GM23338 (cell line): ENCODE data around the gene AXL. TPM values are rescaled to one million over a fixed set of nuclear protein-coding genes. Genes with fewer than 3 reads are reported as not detected.

Experiments
- ATAC-seq: fragments of 200-7000 bp; cut with Tn5 transposase; 3 replicates; pipeline ENCODE4 v1.9.1; 2020
- DNase-seq: peaks from one replicate; pipeline ENCODE4 v3.0.0-alpha.2; 2015; ENCODE audit warnings: low spot score
- H2AFZ ChIP-seq: fragments of 200-600 bp; sonication (generic); 2 replicates; pipeline ENCODE4 v1.8.0; 2016; ENCODE audit warnings: antibody characterized with exemption, mild to moderate bottlenecking, moderate library complexity
- H3F3A ChIP-seq: fragments of 200-600 bp; sonication (generic); replicated peaks from 2 replicates; pipeline ENCODE4 v1.8.0; 2017; ENCODE audit warnings: antibody characterized with exemption, mixed run types, low read depth
- H3K27ac ChIP-seq: fragments of 200-600 bp; sonication (generic); 2 replicates; pipeline ENCODE4 v1.6.1; 2016; ENCODE audit warnings: low read depth
- H3K27me3 ChIP-seq: fragments of 200-600 bp; sonication (generic); 2 replicates; pipeline ENCODE4 v1.8.0; 2016; ENCODE audit warnings: mild to moderate bottlenecking, mixed run types, moderate library complexity; ENCODE audit not compliant: insufficient read depth
- H3K36me3 ChIP-seq: fragments of 200-600 bp; sonication (generic); 2 replicates; pipeline ENCODE4 v1.8.0; 2016; ENCODE audit warnings: mild to moderate bottlenecking; ENCODE audit not compliant: insufficient read depth
- H3K4me1 ChIP-seq: fragments of 200-600 bp; sonication (generic); 2 replicates; pipeline ENCODE4 v1.8.0; 2016; ENCODE audit warnings: mild to moderate bottlenecking, moderate library complexity; ENCODE audit not compliant: insufficient read depth
- H3K4me2 ChIP-seq: fragments of 200-600 bp; sonication (generic); 2 replicates; pipeline ENCODE4 v1.7.1; 2017; ENCODE audit warnings: mixed run types
- H3K4me3 ChIP-seq: fragments of 200-600 bp; sonication (generic); 2 replicates; pipeline ENCODE4 v1.6.1; 2016; ENCODE audit warnings: mixed run types
- H3K79me2 ChIP-seq: fragments of 200-600 bp; sonication (generic); replicated peaks from 2 replicates; pipeline ENCODE4 v1.8.0; 2017; ENCODE audit warnings: mild to moderate bottlenecking; ENCODE audit not compliant: insufficient read depth
- H3K9me2 ChIP-seq: fragments of 200-600 bp; sonication (generic); 2 replicates; pipeline ENCODE4 v1.8.0; 2017; ENCODE audit not compliant: insufficient read depth
- H4K20me1 ChIP-seq: fragments of 200-600 bp; sonication (generic); replicated peaks from 2 replicates; pipeline ENCODE4 v1.8.0; 2017; ENCODE audit warnings: mild to moderate bottlenecking; ENCODE audit not compliant: insufficient read depth
- H3K27ac Mint-ChIP-seq: 2 replicates; pipeline ENCODE4 v1.8.0; 2020; ENCODE audit warnings: inconsistent platforms, mild to moderate bottlenecking, moderate library complexity, mixed read lengths
- H3K27me3 Mint-ChIP-seq: 3 replicates; pipeline ENCODE4 v1.8.0; 2022; ENCODE audit warnings: low read depth, mild to moderate bottlenecking, moderate library complexity, mixed read lengths, inconsistent platforms; ENCODE audit not compliant: insufficient read depth, poor library complexity
- H3K36me3 Mint-ChIP-seq: 3 replicates; pipeline ENCODE4 v1.8.0; 2021; ENCODE audit warnings: low read depth, mild to moderate bottlenecking, inconsistent platforms, moderate library complexity, mixed read lengths
- H3K4me1 Mint-ChIP-seq: 3 replicates; pipeline ENCODE4 v1.8.0; 2020; ENCODE audit warnings: mild to moderate bottlenecking, inconsistent platforms, mixed read lengths
- H3K4me3 Mint-ChIP-seq: 3 replicates; pipeline ENCODE4 v1.8.0; 2021; ENCODE audit warnings: moderate library complexity, mild to moderate bottlenecking, inconsistent platforms, mixed read lengths
- H3K9me3 Mint-ChIP-seq: 3 replicates; pipeline ENCODE4 v1.8.0; 2020; ENCODE audit warnings: moderate library complexity, mild to moderate bottlenecking, inconsistent platforms, mixed read lengths
- CREB1 ChIP-seq: fragments of 250-450 bp; sonication (Bioruptor Pico); IDR thresholded peaks from 2 replicates; pipeline ENCODE4 v1.5.0; 2020; ENCODE audit warnings: low read depth, mild to moderate bottlenecking, moderate library complexity
- EZH2 ChIP-seq: fragments of 200-600 bp; sonication (generic); IDR thresholded peaks from one replicate; pipeline ENCODE4 v1.8.0; 2017; ENCODE audit warnings: antibody characterized with exemption, mild to moderate bottlenecking, low read depth; ENCODE audit not compliant: unreplicated experiment
- EZH2phosphoT487 ChIP-seq: fragments of 200-600 bp; sonication (generic); IDR thresholded peaks from one replicate; pipeline ENCODE4 v1.8.1; 2018; ENCODE audit warnings: antibody characterized with exemption; ENCODE audit not compliant: unreplicated experiment
- JUNB ChIP-seq: IDR thresholded peaks from one replicate; pipeline ENCODE4 v1.6.1; 2016; ENCODE audit warnings: antibody characterized with exemption; ENCODE audit not compliant: unreplicated experiment
- NANOG ChIP-seq: IDR thresholded peaks from 2 replicates; pipeline ENCODE4 v1.6.1; 2016; ENCODE audit warnings: antibody characterized with exemption, borderline replicate concordance
- POLR2AphosphoS5 ChIP-seq: IDR thresholded peaks from 2 replicates; pipeline ENCODE4 v1.6.1; 2016; ENCODE audit warnings: antibody characterized with exemption, low read depth
- STAT1 ChIP-seq: IDR thresholded peaks from one replicate; pipeline ENCODE4 v1.6.1; 2016; ENCODE audit warnings: antibody characterized with exemption; ENCODE audit not compliant: unreplicated experiment
- ZNF114 ChIP-seq: fragments of 250-450 bp; sonication (Bioruptor Pico); IDR thresholded peaks from 2 replicates; pipeline ENCODE4 v1.5.0; 2020; ENCODE audit warnings: mild to moderate bottlenecking, moderate library complexity
- ZNF331 ChIP-seq: fragments of 250-450 bp; sonication (Bioruptor Pico); IDR thresholded peaks from 2 replicates; pipeline ENCODE4 v1.5.0; 2020; ENCODE audit warnings: low read depth, mild to moderate bottlenecking, moderate library complexity
- polyA plus RNA-seq: library from polyadenylated mRNA; unstranded; fragments of >200 nt; fragmentation: Nextera tagmentation; extraction: Ambion mirVana; gene quantifications from 2 replicates; pipeline ENCODE4 v1.2.1, GENCODE V29; 2016
- total RNA-seq: library from RNA; depleted of rRNA; stranded (reverse); fragments of >200 nt; shearing (Covaris generic); gene quantifications from 2 replicates; pipeline ENCODE4 v1.2.3, GENCODE V29; 2014
- TF ChIP-seq, protein P1 (sequence below): IDR thresholded peaks from one replicate; pipeline ENCODE4 v1.6.1; 2018; ENCODE audit warnings: antibody characterized with exemption; ENCODE audit not compliant: unreplicated experiment
- TF ChIP-seq, protein P2 (sequence below), 2 experiments: fragments of 200-600 bp in 1 of 2; sonication (generic) in 1 of 2; conservative IDR thresholded peaks; 2 replicates each; pipeline versions ENCODE4 v1.5.1 to v1.6.1; 2016 to 2017; ENCODE audit warnings: antibody characterized with exemption in 2 of 2, low read depth in 2 of 2, mild to moderate bottlenecking in 2 of 2, moderate library complexity in 1 of 2
- TF ChIP-seq, protein P3 (sequence below): fragments of 250-450 bp; sonication (Bioruptor Pico); IDR thresholded peaks from 2 replicates; pipeline ENCODE4 v1.5.0; 2020; ENCODE audit warnings: mild to moderate bottlenecking, moderate library complexity
- TF ChIP-seq, protein P4 (sequence below): IDR thresholded peaks from 2 replicates; pipeline ENCODE4 v1.6.1; 2016; ENCODE audit warnings: antibody characterized with exemption

Gene AXL
- total and polyA plus RNA-seq, 2 experiments from 2014 or later, result 9.0 to 28.4 TPM

DNA sequence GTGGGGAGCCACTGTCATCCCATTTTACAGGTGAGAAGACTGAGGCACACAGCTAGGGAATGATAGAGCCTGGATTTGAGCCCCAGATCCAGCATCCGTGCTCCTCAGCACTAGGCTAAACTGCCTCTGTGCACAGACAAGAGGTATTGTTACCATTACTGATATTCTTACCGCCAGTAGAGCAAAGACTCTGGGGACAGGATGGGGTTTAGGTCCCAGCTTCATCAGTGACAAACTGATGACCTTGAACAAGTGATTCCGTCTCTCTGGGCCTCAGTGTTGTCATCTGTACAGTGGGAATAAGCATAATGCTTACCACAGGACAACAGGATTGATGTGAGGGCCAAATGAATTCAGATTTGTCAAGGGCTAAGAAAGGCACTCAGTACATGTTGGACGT is 16.5 kb downstream of the AXL start:
- H4K20me1 ChIP-seq, result no peaks in the 10 kb centered on the region
- no peaks in the 10 kb centered on the region for H3K36me3 Mint-ChIP-seq
- H2AFZ ChIP-seq, result no peak overlapping the region
- no peak overlapping the region for H3K4me3 Mint-ChIP-seq
- H3K4me3 ChIP-seq, result no peak overlapping the region
- no peaks in the 10 kb centered on the region for H3K79me2 ChIP-seq
- no peaks in the 10 kb centered on the region for H3K9me2 ChIP-seq
- no peak overlapping the region for H3K27ac ChIP-seq
- no peaks in the 10 kb centered on the region for H3K9me3 Mint-ChIP-seq
- DNase-seq (no peak), ATAC-seq (no peak)
- 0 out of 2 replicates have a peak, but pooled peaks cover 1% of the 10 kb centered on the region for H3F3A ChIP-seq
- H3K27ac Mint-ChIP-seq, result no peak overlapping the region
- H3K4me1 Mint-ChIP-seq, result no peaks in the 10 kb centered on the region
- TF ChIP-seq, protein P1, sequence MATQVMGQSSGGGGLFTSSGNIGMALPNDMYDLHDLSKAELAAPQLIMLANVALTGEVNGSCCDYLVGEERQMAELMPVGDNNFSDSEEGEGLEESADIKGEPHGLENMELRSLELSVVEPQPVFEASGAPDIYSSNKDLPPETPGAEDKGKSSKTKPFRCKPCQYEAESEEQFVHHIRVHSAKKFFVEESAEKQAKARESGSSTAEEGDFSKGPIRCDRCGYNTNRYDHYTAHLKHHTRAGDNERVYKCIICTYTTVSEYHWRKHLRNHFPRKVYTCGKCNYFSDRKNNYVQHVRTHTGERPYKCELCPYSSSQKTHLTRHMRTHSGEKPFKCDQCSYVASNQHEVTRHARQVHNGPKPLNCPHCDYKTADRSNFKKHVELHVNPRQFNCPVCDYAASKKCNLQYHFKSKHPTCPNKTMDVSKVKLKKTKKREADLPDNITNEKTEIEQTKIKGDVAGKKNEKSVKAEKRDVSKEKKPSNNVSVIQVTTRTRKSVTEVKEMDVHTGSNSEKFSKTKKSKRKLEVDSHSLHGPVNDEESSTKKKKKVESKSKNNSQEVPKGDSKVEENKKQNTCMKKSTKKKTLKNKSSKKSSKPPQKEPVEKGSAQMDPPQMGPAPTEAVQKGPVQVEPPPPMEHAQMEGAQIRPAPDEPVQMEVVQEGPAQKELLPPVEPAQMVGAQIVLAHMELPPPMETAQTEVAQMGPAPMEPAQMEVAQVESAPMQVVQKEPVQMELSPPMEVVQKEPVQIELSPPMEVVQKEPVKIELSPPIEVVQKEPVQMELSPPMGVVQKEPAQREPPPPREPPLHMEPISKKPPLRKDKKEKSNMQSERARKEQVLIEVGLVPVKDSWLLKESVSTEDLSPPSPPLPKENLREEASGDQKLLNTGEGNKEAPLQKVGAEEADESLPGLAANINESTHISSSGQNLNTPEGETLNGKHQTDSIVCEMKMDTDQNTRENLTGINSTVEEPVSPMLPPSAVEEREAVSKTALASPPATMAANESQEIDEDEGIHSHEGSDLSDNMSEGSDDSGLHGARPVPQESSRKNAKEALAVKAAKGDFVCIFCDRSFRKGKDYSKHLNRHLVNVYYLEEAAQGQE, result no peak
- no peak for TF ChIP-seq JUNB
- no peak for TF ChIP-seq ZNF114 (CRISPR knock-in tag)
- no peak for TF ChIP-seq STAT1
- no peak for TF ChIP-seq EZH2
- no peak for TF ChIP-seq ZNF331 (CRISPR knock-in tag)
- TF ChIP-seq CREB1 (CRISPR knock-in tag), result no peak
- TF ChIP-seq EZH2phosphoT487, result no peak
- TF ChIP-seq, protein P2, sequence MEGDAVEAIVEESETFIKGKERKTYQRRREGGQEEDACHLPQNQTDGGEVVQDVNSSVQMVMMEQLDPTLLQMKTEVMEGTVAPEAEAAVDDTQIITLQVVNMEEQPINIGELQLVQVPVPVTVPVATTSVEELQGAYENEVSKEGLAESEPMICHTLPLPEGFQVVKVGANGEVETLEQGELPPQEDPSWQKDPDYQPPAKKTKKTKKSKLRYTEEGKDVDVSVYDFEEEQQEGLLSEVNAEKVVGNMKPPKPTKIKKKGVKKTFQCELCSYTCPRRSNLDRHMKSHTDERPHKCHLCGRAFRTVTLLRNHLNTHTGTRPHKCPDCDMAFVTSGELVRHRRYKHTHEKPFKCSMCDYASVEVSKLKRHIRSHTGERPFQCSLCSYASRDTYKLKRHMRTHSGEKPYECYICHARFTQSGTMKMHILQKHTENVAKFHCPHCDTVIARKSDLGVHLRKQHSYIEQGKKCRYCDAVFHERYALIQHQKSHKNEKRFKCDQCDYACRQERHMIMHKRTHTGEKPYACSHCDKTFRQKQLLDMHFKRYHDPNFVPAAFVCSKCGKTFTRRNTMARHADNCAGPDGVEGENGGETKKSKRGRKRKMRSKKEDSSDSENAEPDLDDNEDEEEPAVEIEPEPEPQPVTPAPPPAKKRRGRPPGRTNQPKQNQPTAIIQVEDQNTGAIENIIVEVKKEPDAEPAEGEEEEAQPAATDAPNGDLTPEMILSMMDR (conservative IDR thresholded peaks at IDR 0.05; ENCODE audit: low read depth in 2 of 2), result no peak
- no peak for TF ChIP-seq POLR2AphosphoS5
- TF ChIP-seq, protein P3, sequence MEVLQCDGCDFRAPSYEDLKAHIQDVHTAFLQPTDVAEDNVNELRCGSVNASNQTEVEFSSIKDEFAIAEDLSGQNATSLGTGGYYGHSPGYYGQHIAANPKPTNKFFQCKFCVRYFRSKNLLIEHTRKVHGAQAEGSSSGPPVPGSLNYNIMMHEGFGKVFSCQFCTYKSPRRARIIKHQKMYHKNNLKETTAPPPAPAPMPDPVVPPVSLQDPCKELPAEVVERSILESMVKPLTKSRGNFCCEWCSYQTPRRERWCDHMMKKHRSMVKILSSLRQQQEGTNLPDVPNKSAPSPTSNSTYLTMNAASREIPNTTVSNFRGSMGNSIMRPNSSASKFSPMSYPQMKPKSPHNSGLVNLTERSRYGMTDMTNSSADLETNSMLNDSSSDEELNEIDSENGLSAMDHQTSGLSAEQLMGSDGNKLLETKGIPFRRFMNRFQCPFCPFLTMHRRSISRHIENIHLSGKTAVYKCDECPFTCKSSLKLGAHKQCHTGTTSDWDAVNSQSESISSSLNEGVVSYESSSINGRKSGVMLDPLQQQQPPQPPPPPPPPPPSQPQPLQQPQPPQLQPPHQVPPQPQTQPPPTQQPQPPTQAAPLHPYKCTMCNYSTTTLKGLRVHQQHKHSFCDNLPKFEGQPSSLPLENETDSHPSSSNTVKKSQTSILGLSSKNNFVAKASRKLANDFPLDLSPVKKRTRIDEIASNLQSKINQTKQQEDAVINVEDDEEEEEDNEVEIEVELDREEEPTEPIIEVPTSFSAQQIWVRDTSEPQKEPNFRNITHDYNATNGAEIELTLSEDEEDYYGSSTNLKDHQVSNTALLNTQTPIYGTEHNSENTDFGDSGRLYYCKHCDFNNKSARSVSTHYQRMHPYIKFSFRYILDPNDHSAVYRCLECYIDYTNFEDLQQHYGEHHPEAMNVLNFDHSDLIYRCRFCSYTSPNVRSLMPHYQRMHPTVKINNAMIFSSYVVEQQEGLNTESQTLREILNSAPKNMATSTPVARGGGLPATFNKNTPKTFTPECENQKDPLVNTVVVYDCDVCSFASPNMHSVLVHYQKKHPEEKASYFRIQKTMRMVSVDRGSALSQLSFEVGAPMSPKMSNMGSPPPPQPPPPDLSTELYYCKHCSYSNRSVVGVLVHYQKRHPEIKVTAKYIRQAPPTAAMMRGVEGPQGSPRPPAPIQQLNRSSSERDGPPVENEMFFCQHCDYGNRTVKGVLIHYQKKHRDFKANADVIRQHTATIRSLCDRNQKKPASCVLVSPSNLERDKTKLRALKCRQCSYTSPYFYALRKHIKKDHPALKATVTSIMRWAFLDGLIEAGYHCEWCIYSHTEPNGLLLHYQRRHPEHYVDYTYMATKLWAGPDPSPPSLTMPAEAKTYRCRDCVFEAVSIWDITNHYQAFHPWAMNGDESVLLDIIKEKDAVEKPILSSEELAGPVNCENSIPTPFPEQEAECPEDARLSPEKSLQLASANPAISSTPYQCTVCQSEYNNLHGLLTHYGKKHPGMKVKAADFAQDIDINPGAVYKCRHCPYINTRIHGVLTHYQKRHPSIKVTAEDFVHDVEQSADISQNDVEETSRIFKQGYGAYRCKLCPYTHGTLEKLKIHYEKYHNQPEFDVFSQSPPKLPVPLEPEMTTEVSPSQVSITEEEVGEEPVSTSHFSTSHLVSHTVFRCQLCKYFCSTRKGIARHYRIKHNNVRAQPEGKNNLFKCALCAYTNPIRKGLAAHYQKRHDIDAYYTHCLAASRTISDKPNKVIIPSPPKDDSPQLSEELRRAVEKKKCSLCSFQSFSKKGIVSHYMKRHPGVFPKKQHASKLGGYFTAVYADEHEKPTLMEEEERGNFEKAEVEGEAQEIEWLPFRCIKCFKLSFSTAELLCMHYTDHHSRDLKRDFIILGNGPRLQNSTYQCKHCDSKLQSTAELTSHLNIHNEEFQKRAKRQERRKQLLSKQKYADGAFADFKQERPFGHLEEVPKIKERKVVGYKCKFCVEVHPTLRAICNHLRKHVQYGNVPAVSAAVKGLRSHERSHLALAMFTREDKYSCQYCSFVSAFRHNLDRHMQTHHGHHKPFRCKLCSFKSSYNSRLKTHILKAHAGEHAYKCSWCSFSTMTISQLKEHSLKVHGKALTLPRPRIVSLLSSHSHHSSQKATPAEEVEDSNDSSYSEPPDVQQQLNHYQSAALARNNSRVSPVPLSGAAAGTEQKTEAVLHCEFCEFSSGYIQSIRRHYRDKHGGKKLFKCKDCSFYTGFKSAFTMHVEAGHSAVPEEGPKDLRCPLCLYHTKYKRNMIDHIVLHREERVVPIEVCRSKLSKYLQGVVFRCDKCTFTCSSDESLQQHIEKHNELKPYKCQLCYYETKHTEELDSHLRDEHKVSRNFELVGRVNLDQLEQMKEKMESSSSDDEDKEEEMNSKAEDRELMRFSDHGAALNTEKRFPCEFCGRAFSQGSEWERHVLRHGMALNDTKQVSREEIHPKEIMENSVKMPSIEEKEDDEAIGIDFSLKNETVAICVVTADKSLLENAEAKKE, result no peak
- no peak for TF ChIP-seq NANOG
- TF ChIP-seq, protein P4, sequence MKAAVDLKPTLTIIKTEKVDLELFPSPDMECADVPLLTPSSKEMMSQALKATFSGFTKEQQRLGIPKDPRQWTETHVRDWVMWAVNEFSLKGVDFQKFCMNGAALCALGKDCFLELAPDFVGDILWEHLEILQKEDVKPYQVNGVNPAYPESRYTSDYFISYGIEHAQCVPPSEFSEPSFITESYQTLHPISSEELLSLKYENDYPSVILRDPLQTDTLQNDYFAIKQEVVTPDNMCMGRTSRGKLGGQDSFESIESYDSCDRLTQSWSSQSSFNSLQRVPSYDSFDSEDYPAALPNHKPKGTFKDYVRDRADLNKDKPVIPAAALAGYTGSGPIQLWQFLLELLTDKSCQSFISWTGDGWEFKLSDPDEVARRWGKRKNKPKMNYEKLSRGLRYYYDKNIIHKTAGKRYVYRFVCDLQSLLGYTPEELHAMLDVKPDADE, result no peak
- H3K4me1 ChIP-seq, result no peaks in the 10 kb centered on the region
- H3K27me3 Mint-ChIP-seq, result peaks cover 3% of the 10 kb centered on the region
- no peaks in the 10 kb centered on the region; the same call in none of the 2 replicates for H3K36me3 ChIP-seq
- no peaks in the 10 kb centered on the region for H3K27me3 ChIP-seq
- no peak overlapping the region for H3K4me2 ChIP-seq
